GM12878 (cell line): ENCODE results near the gene APOBEC3B.

Experiments
- CBFB ChIP-seq: IDR thresholded peaks from 2 replicates; pipeline ENCODE4 v1.6.1; 2016; ENCODE audit warnings: antibody characterized with exemption, low read depth
- CREM ChIP-seq: IDR thresholded peaks from 2 replicates; pipeline ENCODE4 v1.6.1; 2014; ENCODE audit warnings: antibody characterized with exemption, low read depth
- FOXK2 ChIP-seq: fragments of 450-650 bp; IDR thresholded peaks from 2 replicates; pipeline ENCODE4 v1.6.1; 2017; ENCODE audit warnings: mild to moderate bottlenecking, moderate library complexity
- HDAC6 ChIP-seq: fragments of 200-600 bp; sonication (generic); IDR thresholded peaks from one replicate; pipeline ENCODE4 v1.8.0; 2017; ENCODE audit warnings: antibody characterized with exemption; ENCODE audit not compliant: unreplicated experiment
- POLR2AphosphoS5 ChIP-seq: IDR thresholded peaks from 2 replicates; pipeline ENCODE4 v1.6.1; 2011; ENCODE audit warnings: mild to moderate bottlenecking, low read length, inconsistent platforms
- RAD21 ChIP-seq: IDR thresholded peaks from 2 replicates; pipeline ENCODE4 v1.6.1; 2011; ENCODE audit warnings: mild to moderate bottlenecking, low read depth, low read length, moderate library complexity; ENCODE audit not compliant: insufficient read depth
- RBBP5 ChIP-seq: fragments of 200-600 bp; sonication (generic); conservative IDR thresholded peaks from 2 replicates; pipeline ENCODE4 v1.6.1; 2016
- RCOR1 ChIP-seq: conservative IDR thresholded peaks from 2 replicates; pipeline ENCODE4 v1.6.1; 2012; ENCODE audit warnings: low read depth, low read length, improper control_type of control experiment
- SMAD1 ChIP-seq: fragments of 450-650 bp; IDR thresholded peaks from 2 replicates; pipeline ENCODE4 v1.6.1; 2018; ENCODE audit warnings: mild to moderate bottlenecking, low read depth; ENCODE audit not compliant: partially characterized antibody
- SP1 ChIP-seq: IDR thresholded peaks from one replicate; pipeline ENCODE4 v1.6.1; 2011; ENCODE audit warnings: low read depth, low read length
- ZNF384 ChIP-seq: IDR thresholded peaks from 2 replicates; pipeline ENCODE4 v1.6.1; 2012; ENCODE audit warnings: low read depth, mild to moderate bottlenecking, low read length, improper control_type of control experiment, borderline replicate concordance
- TF ChIP-seq, protein P1 (sequence below), 3 experiments: IDR thresholded peaks in 2 of 3; conservative IDR thresholded peaks in 1 of 3; 2 replicates each; pipeline ENCODE4 v1.5.1; 2011; ENCODE audit warnings: low read depth in 3 of 3, low read length in 3 of 3, mild to moderate bottlenecking in 3 of 3, control low read depth in 2 of 3, moderate library complexity in 2 of 3, inconsistent platforms in 1 of 3, mixed read lengths in 1 of 3; ENCODE audit not compliant: control insufficient read depth in 2 of 3, insufficient read depth in 1 of 3; ENCODE audit errors: extremely low read depth in 1 of 3
- TF ChIP-seq, protein P2 (sequence below): fragments of 450-650 bp; IDR thresholded peaks from 2 replicates; pipeline ENCODE4 v1.6.1; 2016; ENCODE audit warnings: mild to moderate bottlenecking, moderate library complexity, borderline replicate concordance
- TF ChIP-seq, protein P3 (sequence below): IDR thresholded peaks from 2 replicates; pipeline ENCODE4 v1.6.1; 2012; ENCODE audit warnings: low read depth, low read length, improper control_type of control experiment

DNA sequence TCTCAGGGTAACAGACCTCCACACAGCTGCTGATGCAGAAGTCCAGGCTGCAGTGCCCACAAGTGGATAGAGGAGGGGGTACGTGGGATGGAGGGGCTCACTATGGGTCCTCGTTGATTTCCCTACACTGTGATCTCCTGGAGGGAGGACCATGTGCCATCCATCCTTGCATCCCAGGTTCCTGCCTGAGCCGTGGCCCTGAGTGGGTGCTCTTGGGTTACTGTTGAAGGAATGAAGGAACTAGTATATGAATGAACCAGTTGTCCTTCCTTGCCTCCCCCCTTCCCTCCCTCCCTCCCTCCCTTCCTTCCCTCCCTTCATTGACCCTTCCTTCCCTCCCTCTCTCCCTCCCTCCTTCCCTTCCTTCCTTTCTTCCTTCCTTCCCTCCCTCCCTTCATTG lies 15.4 kb downstream of the APOBEC3B start:
- TF ChIP-seq HDAC6 (no peak), CREM (no peak), SP1 (no peak), POLR2AphosphoS5 (no peak), RAD21 (no peak), RBBP5 (no peak), SMAD1 (no peak), RCOR1 (no peak), FOXK2 (no peak), ZNF384 (no peak), CBFB (no peak)
- TF ChIP-seq, protein P1, sequence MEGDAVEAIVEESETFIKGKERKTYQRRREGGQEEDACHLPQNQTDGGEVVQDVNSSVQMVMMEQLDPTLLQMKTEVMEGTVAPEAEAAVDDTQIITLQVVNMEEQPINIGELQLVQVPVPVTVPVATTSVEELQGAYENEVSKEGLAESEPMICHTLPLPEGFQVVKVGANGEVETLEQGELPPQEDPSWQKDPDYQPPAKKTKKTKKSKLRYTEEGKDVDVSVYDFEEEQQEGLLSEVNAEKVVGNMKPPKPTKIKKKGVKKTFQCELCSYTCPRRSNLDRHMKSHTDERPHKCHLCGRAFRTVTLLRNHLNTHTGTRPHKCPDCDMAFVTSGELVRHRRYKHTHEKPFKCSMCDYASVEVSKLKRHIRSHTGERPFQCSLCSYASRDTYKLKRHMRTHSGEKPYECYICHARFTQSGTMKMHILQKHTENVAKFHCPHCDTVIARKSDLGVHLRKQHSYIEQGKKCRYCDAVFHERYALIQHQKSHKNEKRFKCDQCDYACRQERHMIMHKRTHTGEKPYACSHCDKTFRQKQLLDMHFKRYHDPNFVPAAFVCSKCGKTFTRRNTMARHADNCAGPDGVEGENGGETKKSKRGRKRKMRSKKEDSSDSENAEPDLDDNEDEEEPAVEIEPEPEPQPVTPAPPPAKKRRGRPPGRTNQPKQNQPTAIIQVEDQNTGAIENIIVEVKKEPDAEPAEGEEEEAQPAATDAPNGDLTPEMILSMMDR (IDR thresholded peaks at IDR 0.05 in 2 of 3, conservative IDR thresholded peaks at IDR 0.05 in 1 of 3; ENCODE audit: control insufficient read depth in 2 of 3, extremely low read depth in 1 of 3, insufficient read depth in 1 of 3, low read depth in 3 of 3, low read length in 3 of 3), result no peak
- TF ChIP-seq, protein P2, sequence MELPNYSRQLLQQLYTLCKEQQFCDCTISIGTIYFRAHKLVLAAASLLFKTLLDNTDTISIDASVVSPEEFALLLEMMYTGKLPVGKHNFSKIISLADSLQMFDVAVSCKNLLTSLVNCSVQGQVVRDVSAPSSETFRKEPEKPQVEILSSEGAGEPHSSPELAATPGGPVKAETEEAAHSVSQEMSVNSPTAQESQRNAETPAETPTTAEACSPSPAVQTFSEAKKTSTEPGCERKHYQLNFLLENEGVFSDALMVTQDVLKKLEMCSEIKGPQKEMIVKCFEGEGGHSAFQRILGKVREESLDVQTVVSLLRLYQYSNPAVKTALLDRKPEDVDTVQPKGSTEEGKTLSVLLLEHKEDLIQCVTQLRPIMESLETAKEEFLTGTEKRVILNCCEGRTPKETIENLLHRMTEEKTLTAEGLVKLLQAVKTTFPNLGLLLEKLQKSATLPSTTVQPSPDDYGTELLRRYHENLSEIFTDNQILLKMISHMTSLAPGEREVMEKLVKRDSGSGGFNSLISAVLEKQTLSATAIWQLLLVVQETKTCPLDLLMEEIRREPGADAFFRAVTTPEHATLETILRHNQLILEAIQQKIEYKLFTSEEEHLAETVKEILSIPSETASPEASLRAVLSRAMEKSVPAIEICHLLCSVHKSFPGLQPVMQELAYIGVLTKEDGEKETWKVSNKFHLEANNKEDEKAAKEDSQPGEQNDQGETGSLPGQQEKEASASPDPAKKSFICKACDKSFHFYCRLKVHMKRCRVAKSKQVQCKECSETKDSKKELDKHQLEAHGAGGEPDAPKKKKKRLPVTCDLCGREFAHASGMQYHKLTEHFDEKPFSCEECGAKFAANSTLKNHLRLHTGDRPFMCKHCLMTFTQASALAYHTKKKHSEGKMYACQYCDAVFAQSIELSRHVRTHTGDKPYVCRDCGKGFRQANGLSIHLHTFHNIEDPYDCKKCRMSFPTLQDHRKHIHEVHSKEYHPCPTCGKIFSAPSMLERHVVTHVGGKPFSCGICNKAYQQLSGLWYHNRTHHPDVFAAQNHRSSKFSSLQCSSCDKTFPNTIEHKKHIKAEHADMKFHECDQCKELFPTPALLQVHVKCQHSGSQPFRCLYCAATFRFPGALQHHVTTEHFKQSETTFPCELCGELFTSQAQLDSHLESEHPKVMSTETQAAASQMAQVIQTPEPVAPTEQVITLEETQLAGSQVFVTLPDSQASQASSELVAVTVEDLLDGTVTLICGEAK, result no peak
- TF ChIP-seq, protein P3, sequence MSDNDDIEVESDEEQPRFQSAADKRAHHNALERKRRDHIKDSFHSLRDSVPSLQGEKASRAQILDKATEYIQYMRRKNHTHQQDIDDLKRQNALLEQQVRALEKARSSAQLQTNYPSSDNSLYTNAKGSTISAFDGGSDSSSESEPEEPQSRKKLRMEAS, result no peak
